Tibial artery (tissue), 4 donors: Measurements from ENCODE around the gene MDC1.
A peak's percentile ranks its signal among the peaks of the same experiment; 100 is the strongest.

Source experiments
- DNase-seq, 2 donors: peaks; one replicate each; pipeline ENCODE4 v3.0.0-alpha.2; 2019
- H3K27ac ChIP-seq, 2 donors: fragments of 200-600 bp; sonication (generic) in 1 of 2; 1 replicate in 1 of 2; 2 replicates in 1 of 2; pipeline ENCODE4 v1.5.1; 2018 to 2019; ENCODE audit warnings: mild to moderate bottlenecking in 1 of 2
- H3K27me3 ChIP-seq, 2 donors: fragments of 200-600 bp; sonication (generic) in 1 of 2; one replicate each; pipeline versions ENCODE4 v1.5.1 to v1.6.0; 2016 to 2019
- H3K36me3 ChIP-seq, 3 donors: fragments of 200-600 bp; sonication (generic) in 2 of 3; one replicate each; pipeline ENCODE4 v1.5.1; 2016 to 2019; ENCODE audit warnings: mild to moderate bottlenecking in 2 of 3
- H3K4me1 ChIP-seq, 4 donors: fragments of 200-600 bp; sonication (generic) in 2 of 4; 1 replicate in 3 of 4; 2 replicates in 1 of 4; pipeline ENCODE4 v1.5.1; 2016 to 2019
- H3K4me3 ChIP-seq, 2 donors: fragments of 200-600 bp; sonication (generic) in 1 of 2; 1 replicate in 1 of 2; 2 replicates in 1 of 2; pipeline ENCODE4 v1.5.1; 2018 to 2019; ENCODE audit warnings: mild to moderate bottlenecking in 2 of 2
- H3K9me3 ChIP-seq, 3 donors: fragments of 200-600 bp; sonication (generic) in 1 of 3; one replicate each; pipeline ENCODE4 v1.5.1; 2016 to 2019
- intact Hi-C: fragments of 100-400 bp; cut with DNase I; formaldehyde crosslinking; loops from one replicate; pipeline ENCODE4 v1.15.0; 2023; ENCODE audit warnings: low total_unique reads
- TF ChIP-seq, protein P1 (sequence below), 2 experiments: fragments of 200-600 bp in 1 of 2; fragments of 450-650 bp in 1 of 2; IDR thresholded peaks; one replicate each; pipeline ENCODE4 v1.5.1; 2017 to 2019; ENCODE audit warnings: antibody characterized with exemption in 2 of 2, mild to moderate bottlenecking in 1 of 2, moderate library complexity in 1 of 2

The MDC1 gene

GRCh38 chr6:30686009-30686907 is 30.8 kb downstream of the MDC1 start, which contains the start of gene PPP1R18:
PPP1R18 (minus strand) TSS chr6:30686645; CDS start chr6:30686018, 627 bp downstream.
- Histone ChIP-seq H3K4me3 (peak within 1 kb of the TSS; percentile 64 to 90), H3K4me1 (peaks cover 4 to 84% (median 55%) of the 10 kb centered on the region in 4 donors), H3K36me3 (no peaks in the 10 kb centered on the region), H3K27me3 (no peaks in the 10 kb centered on the region), H3K9me3 (no peaks in the 10 kb centered on the region), H3K27ac (peak within 1 kb of the TSS; percentile 94 to 100)
- TF ChIP-seq, protein P1, sequence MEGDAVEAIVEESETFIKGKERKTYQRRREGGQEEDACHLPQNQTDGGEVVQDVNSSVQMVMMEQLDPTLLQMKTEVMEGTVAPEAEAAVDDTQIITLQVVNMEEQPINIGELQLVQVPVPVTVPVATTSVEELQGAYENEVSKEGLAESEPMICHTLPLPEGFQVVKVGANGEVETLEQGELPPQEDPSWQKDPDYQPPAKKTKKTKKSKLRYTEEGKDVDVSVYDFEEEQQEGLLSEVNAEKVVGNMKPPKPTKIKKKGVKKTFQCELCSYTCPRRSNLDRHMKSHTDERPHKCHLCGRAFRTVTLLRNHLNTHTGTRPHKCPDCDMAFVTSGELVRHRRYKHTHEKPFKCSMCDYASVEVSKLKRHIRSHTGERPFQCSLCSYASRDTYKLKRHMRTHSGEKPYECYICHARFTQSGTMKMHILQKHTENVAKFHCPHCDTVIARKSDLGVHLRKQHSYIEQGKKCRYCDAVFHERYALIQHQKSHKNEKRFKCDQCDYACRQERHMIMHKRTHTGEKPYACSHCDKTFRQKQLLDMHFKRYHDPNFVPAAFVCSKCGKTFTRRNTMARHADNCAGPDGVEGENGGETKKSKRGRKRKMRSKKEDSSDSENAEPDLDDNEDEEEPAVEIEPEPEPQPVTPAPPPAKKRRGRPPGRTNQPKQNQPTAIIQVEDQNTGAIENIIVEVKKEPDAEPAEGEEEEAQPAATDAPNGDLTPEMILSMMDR (IDR thresholded peaks at IDR 0.05) = no peak
- DNase-seq = peak; percentile 88 to 95
- intact Hi-C loops = no loop called here

GRCh38 chr6:30685157-30686008 is 31.7 kb downstream of the MDC1 start:
- intact Hi-C loops = no loop called here
- H3K4me3 ChIP-seq = peak overlapping the region; percentile 64 to 90
- H3K36me3 ChIP-seq = peaks cover 0 to 7% (median 0%) of the 10 kb centered on the region in 3 donors
- no peaks in the 10 kb centered on the region for H3K27me3 ChIP-seq
- TF ChIP-seq, protein P1 (IDR thresholded peaks at IDR 0.05) = no peak
- H3K27ac ChIP-seq = peak overlapping the region; percentile 94 to 100
- H3K4me1 ChIP-seq = peaks cover 4 to 88% (median 61%) of the 10 kb centered on the region in 4 donors
- no peaks in the 10 kb centered on the region for H3K9me3 ChIP-seq
- peak in 1 of 2 donors; percentile 69 for DNase-seq

GRCh38 chr6:30684386-30685156 is 32.5 kb downstream of the MDC1 start:
- H3K9me3 ChIP-seq = no peaks in the 10 kb centered on the region
- TF ChIP-seq, protein P1 (IDR thresholded peaks at IDR 0.05) = no peak
- H3K27me3 ChIP-seq = no peaks in the 10 kb centered on the region
- intact Hi-C loops = loop anchor here (5.0 kb wide), 1 partner anchor 193 kb away; no protein-coding TSS in a partner anchor
- peak; percentile 71 to 87 for DNase-seq
- peaks cover 4 to 88% (median 61%) of the 10 kb centered on the region in 4 donors for H3K4me1 ChIP-seq
- peak overlapping the region; percentile 94 to 100 for H3K27ac ChIP-seq
- H3K36me3 ChIP-seq = peaks cover 0 to 12% (median 0%) of the 10 kb centered on the region in 3 donors
- peak overlapping the region; percentile 64 to 90 for H3K4me3 ChIP-seq

DNA sequence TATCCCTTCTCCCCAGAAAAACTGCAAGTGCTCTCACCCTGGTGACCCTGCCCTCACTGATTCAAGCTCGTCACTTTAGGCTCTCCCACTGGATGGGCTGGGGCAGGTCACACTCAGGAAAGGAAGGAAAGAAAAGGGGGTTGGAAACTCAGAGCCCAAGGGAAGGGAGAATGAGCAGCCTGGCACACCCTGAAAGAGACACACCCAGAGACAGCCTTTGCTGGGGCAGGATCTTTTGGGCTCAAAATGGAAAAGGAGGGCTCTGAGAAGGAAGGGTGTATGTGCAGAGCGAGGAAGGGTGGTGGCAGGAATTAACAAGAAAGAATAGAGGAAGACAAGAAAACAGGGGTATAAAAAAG is 33.1 kb downstream of the MDC1 start:
- intact Hi-C loops = loop anchor here (5.0 kb wide), 1 partner anchor 193 kb away; no protein-coding TSS in a partner anchor
- Histone ChIP-seq H3K36me3 (peaks cover 0 to 14% (median 1%) of the 10 kb centered on the region in 3 donors), H3K9me3 (no peaks in the 10 kb centered on the region), H3K27ac (peak overlapping the region; percentile 94 to 100), H3K27me3 (no peaks in the 10 kb centered on the region), H3K4me3 (peak overlapping the region; percentile 64 to 90), H3K4me1 (peaks cover 4 to 88% (median 61%) of the 10 kb centered on the region in 4 donors)
- TF ChIP-seq, protein P1 (IDR thresholded peaks at IDR 0.05) = no peak
- no peak for DNase-seq
